T-helper 2 cell treated with Interferon-gamma antibody and Interleukin-4, amounts not matched to agents 5 μg/mL and 100 μg/mL, for 36 hours (primary cell): ENCODE results near the gene AIFM3.
"Not testable (repeated sequence)": the region's sequence is repeated elsewhere in the genome, so short reads cannot be mapped to it uniquely, and the experiment has no call there.

Experiments
- DNase-seq: peaks from one replicate; pipeline ENCODE4 v3.0.0; 2021; ENCODE audit warnings: low spot score
- H3K27ac Mint-ChIP-seq: one replicate; pipeline ENCODE4 v1.8.0; 2021; ENCODE audit warnings: mild to moderate bottlenecking, mixed read lengths
- H3K27me3 Mint-ChIP-seq: one replicate; pipeline ENCODE4 v1.8.0; 2021; ENCODE audit warnings: low read depth, mixed read lengths
- H3K36me3 Mint-ChIP-seq: one replicate; pipeline ENCODE4 v1.8.0; 2021; ENCODE audit warnings: low read depth, mixed read lengths
- H3K4me1 Mint-ChIP-seq: one replicate; pipeline ENCODE4 v1.8.0; 2021; ENCODE audit warnings: low read depth, mixed read lengths
- H3K4me3 Mint-ChIP-seq: one replicate; pipeline ENCODE4 v1.8.0; 2022; ENCODE audit warnings: mild to moderate bottlenecking, moderate library complexity, mixed read lengths
- H3K9me3 Mint-ChIP-seq: one replicate; pipeline ENCODE4 v1.8.0; 2021; ENCODE audit warnings: mixed read lengths

The AIFM3 gene

DNA sequence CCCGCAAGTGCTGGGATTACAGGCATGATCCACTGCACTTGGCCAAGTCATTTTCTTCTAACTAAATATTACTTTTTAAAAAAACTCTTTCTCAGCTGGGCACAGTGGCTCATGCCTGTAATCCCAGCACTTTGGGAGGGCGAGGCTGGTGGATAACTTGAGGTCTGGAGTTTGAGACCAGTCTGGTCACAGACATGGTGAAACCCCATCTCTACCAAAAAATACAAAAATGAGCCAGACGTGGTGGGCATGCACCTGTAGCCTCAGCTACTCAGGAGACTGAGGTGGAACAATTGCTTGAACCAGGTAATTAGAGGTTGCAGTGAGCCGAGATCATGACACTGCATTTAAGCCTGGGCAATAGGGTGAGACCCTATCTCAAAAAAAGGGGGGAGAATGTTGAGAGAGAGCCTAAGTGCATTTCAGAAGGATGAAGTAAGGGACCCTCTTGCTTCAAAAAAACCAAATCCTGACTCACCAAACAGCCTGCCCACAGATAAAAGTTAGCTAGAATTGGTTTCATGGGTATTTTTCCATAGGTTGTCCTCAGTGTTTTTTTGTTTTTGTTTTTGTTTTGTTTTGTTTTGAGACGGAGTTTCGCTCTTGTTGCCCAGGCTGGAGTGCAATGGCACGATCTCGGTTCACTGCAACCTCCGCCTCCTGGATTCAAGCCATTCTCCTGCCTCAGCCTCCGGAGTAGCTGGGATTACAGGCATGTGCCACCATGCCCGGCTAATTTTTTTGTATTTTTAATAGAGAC is 31.1 kb upstream of the AIFM3 start:
- not testable (repeated sequence) for H3K27ac Mint-ChIP-seq, H3K4me3 Mint-ChIP-seq, DNase-seq, H3K27me3 Mint-ChIP-seq, H3K9me3 Mint-ChIP-seq
- Mint-ChIP-seq H3K4me1 (peaks cover 25% of the 10 kb centered on the region), H3K36me3 (peaks cover 46% of the 10 kb centered on the region)

DNA sequence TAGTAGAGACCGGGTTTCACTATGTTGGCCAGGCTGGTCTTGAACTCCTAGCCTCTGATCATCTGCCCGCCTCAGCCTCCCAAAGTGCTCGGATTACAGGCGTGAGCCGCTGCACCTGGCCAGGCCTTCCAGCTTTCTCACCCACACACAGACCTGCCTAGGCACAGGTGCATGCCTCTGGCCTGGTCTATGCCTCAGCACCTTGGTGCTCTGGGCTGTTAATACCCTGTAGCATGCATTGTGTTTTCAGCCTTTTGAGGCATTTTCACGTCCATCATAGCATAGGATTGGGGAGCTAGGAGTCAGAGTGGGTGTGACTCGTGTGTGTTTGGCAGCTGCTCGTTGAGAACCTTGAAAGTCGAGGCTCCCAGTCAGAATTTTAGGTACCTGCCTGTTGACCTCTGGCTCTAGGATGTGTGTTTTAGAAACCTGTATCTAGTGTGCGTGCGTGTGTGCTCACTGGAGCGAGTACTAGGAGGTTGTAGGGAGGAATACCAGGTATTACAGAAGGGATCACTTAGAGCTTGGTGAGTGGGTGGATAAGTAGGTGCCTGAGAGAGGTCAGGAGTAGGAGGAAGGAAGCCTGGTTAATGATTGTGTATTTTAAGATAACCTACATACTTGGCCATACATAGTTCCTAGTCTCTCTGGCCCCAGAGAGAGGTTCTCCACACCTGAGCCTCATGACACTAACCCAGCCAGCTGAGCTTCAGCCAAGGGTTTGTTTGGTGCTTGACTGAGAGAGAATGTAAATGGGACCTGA is 29.8 kb upstream of the AIFM3 start:
- Mint-ChIP-seq H3K36me3 (peaks cover 50% of the 10 kb centered on the region), H3K4me3 (no peak overlapping the region), H3K4me1 (peaks cover 27% of the 10 kb centered on the region), H3K27me3 (no peaks in the 10 kb centered on the region), H3K9me3 (no peaks in the 10 kb centered on the region), H3K27ac (peak overlapping the region; percentile 2)
- DNase-seq = no peak

DNA sequence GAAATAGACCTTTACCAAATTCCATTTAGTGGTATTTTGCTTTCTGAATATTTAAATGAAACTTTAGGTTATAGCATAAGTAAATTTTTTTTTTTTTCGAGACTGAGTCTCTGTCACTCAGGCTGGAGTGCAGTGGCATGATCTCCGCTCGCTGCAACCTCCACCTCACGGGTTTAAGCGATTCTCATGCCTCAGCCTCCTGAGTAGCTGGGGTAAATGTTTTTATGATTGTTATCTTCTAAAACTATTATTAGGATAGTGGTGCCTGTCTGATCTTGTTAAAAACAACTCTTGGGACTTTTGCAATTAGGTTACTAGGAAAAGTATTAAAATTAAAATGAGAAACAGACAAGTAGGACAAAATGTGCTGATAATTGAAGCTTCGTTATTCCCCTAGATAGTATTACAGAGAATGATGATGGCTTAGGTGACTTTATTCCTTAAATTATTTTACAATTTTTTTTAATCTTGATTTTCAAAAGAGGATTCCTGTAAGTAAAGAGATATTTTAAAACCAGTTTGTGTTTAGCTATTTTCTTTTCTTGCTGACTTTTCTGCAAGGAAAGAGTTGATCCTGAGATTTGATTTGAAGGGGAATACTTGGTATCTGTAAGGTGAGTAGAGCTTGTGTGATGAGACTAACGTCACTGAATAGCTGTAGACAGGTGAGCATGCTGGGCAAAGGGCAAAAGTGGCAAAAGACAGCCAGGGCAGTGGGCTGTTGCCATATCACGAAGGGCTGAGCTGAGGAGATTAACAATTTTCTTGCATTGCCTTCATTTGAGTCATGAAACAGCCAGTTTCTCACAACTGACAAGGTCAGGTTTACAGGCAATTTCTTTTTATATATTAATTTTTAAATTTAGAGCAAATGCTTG is 29.0 kb upstream of the AIFM3 start:
- no peak for DNase-seq
- Mint-ChIP-seq H3K36me3 (peaks cover 52% of the 10 kb centered on the region), H3K27me3 (no peaks in the 10 kb centered on the region), H3K27ac (no peak overlapping the region), H3K9me3 (no peaks in the 10 kb centered on the region), H3K4me3 (no peak overlapping the region), H3K4me1 (peaks cover 27% of the 10 kb centered on the region)

DNA sequence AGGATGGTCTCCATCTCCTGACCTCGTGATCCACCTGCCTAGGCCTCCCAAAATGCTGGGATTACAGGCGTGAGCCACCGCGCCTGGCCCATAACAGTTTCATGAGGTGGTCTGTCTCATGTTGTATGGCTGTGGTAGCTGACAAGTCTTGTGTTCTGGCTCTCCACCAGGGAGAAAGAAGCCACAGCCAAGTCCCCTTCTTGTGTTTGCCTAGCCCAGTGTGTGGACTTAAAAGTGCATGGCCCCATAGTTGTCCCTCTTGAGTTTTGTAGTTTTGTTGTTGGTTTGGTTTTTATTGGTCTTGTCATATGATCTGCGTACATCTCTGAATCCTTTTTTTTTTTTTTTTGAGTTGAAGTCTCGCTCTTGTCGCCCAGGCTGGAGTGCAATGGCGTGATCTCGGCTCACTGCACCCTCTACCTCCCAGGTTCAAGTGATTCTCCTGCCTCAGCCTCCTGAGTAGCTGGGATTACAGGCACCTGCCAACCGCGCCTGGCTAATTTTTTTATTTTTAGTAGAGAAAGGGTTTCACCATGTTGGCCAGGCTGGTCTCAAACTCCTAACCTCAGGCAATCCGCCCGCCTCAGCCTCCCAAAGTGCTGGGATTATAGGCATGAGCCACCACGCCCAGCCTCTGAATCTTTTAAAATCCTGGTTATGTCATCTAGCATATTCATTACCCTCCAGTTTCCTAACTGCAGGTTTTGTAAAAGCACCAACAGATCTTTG is 27.4 kb upstream of the AIFM3 start:
- peaks cover 31% of the 10 kb centered on the region for H3K4me1 Mint-ChIP-seq
- not testable (repeated sequence) for H3K4me3 Mint-ChIP-seq

DNA sequence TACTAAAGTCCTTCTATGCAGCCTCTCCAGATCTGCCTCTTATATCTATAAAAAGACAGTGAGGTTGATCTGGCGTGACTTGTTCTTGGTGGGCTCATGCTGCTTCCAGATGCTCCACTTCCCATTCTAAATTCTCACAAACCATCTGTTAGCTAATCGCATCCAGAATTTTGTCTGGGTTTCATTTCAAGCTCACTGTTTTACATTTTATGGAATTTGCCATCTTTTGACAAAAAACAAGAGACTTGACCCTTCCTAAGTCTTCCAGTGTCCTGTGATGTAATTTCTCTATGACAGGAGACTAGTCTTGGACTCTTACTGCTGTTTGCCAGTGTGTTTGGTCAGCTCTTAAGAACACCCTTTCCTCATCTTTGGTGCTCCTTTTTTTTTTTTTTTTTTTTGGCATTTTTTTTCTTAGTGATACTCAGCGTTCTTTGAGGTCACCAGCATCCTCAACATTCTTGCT is 26.8 kb upstream of the AIFM3 start:
- no peaks in the 10 kb centered on the region for H3K27me3 Mint-ChIP-seq
- no peak for DNase-seq
- H3K27ac Mint-ChIP-seq = no peak overlapping the region
- H3K4me1 Mint-ChIP-seq = peaks cover 31% of the 10 kb centered on the region
- H3K36me3 Mint-ChIP-seq = peaks cover 38% of the 10 kb centered on the region
- H3K4me3 Mint-ChIP-seq = no peak overlapping the region
- H3K9me3 Mint-ChIP-seq = no peaks in the 10 kb centered on the region

More for the DNA sequence above, 27.4 kb upstream of the AIFM3 start:
- H3K36me3 Mint-ChIP-seq = peaks cover 42% of the 10 kb centered on the region
- H3K9me3 Mint-ChIP-seq, H3K27me3 Mint-ChIP-seq, H3K27ac Mint-ChIP-seq, DNase-seq: not testable (repeated sequence)

DNA sequence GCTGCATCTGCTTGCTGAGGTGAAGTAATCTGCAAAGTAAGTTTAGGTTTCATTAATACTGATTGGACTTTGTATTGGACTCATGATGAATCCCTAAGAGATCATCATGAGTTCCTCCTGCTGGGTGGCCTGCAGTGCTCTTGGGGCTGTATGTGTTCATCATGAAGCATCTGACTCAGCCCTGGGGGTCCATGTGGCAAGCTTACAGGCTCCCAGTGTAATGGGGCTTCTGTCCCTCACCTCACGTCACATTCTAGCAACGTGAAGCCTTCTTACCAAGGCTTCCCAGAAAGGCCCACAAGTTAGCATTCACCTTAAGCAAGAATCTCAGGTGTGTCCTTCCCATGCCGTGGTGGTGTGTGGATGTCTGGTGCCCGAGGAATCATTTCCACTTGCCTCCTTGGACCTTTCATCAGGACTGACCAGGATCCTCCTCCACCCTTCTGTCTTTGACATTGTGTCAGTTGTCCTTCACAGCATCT is 26.1 kb upstream of the AIFM3 start:
- DNase-seq = no peak
- H3K27me3 Mint-ChIP-seq = no peaks in the 10 kb centered on the region
- no peak overlapping the region for H3K27ac Mint-ChIP-seq
- no peaks in the 10 kb centered on the region for H3K9me3 Mint-ChIP-seq
- peaks cover 31% of the 10 kb centered on the region for H3K4me1 Mint-ChIP-seq
- peaks cover 35% of the 10 kb centered on the region for H3K36me3 Mint-ChIP-seq
- no peak overlapping the region for H3K4me3 Mint-ChIP-seq

DNA sequence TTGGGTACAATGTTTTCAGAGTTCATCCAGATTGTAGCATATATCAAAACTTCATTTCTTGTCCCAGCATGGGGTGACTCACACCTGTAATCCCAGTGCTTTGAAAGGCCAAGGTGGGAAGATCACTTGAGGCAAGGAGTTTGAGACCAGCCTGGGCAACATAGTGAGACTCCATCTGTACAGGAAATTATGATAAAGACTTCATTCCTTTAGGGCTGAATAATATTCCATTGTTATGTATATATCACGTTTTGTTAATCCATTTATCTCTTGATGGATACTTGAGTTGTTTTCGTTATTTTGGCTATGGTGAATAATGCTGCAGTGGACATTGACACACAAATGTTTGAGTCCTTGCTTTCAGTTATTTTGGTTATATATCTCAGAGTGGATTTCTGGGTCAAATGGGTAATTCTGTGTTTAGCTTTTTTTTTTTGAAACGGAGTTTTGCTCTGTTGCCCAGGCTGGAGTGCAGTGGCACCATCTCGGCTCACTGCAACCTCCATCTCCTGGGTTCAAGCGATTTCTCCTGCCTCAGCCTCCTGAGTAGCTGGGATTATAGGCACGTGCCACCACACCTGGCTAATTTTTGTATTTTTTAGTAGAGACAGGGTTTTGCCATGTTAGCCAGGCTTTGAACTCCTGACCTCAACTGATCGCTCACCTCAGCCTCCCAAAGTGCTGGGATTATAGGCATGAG is 24.7 kb upstream of the AIFM3 start:
- Mint-ChIP-seq H3K27ac (peak overlapping the region; percentile 8), H3K4me1 (peaks cover 27% of the 10 kb centered on the region), H3K36me3 (peaks cover 33% of the 10 kb centered on the region)
- H3K9me3 Mint-ChIP-seq, H3K27me3 Mint-ChIP-seq, H3K4me3 Mint-ChIP-seq, DNase-seq: not testable (repeated sequence)

DNA sequence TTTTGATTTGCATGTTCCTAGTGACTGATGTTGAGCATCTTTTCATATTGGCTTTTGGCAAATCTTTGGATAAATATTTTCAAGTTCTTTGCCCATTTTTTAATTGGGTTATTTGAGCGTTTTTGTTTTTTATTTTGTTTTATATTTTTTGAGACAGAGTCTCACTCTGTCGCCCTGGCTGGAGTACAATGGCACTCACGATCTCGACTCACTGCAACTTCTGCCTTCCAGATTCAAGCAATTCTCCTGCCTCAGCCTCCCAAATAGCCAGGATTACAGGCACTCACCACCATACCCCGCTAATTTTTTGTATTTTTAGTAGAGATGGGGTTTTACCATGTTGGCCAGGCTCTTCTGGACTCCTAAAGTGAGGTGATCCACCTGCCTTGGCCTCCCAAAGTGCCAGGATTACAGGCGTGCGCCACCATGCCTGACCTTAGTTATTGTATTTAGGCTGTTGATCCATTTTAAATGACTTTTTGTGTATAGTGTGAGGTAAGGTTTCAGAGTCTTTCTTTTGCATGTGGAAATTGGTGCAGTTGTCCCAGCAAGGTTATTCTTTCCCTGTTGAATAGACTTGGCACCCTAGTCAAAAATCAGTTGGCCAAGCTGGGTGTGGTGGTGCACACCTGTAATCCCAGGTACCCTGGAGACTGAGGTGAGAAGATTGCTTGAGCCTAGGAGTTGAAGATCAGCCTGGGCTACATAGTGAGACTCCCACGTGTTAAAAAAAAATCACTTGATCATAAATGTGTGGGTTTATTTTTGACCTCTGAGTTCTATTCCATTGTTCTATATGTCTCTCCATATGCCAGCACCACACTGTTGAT is 23.7 kb upstream of the AIFM3 start:
- H3K27ac Mint-ChIP-seq = no peak overlapping the region
- DNase-seq = no peak
- H3K4me1 Mint-ChIP-seq = peaks cover 30% of the 10 kb centered on the region
- H3K4me3 Mint-ChIP-seq = no peak overlapping the region
- no peaks in the 10 kb centered on the region for H3K9me3 Mint-ChIP-seq
- no peaks in the 10 kb centered on the region for H3K27me3 Mint-ChIP-seq
- H3K36me3 Mint-ChIP-seq = peaks cover 25% of the 10 kb centered on the region

DNA sequence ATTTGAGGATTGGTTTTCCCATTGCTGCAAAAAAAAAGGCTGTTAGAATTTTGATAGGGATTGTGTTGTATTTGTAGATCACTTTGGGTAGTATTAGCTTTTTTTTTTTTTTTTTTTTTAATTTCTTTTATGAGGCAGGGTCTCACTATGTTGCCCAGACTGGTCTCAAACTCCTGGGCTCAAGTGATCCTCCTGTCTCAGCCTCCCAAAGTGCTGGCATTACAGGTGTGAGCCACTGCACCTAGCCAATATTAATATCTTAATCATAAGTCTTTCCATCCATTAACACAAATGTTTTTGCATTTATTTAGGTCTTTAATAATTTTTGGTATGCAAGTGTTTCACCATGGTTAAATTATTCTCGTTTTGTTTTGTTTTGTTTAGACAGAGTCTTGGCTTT is 23.0 kb upstream of the AIFM3 start:
- Mint-ChIP-seq H3K27ac (no peak overlapping the region), H3K27me3 (no peaks in the 10 kb centered on the region), H3K36me3 (peaks cover 20% of the 10 kb centered on the region), H3K4me1 (peaks cover 26% of the 10 kb centered on the region), H3K4me3 (no peak overlapping the region), H3K9me3 (no peaks in the 10 kb centered on the region)
- no peak for DNase-seq

DNA sequence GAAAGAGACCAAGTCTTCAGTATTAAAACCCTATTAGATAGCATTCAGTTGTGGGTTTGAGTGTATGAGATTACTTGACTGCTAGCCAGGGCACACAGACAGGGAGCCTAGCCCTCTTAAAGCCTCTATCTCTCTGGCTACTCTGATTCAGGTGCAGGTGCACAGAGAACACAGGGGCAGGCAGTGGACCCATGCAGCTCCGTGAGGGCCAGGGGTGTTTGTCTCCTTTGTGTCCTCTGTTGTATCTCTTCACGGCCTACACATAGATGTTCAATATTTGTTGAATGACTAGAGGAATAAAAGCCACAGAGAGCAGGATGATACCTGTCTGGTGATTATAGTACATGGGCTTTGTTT is 21.5 kb upstream of the AIFM3 start:
- Mint-ChIP-seq H3K36me3 (peaks cover 22% of the 10 kb centered on the region), H3K27ac (no peak overlapping the region), H3K4me3 (no peak overlapping the region), H3K9me3 (no peaks in the 10 kb centered on the region), H3K4me1 (peaks cover 26% of the 10 kb centered on the region), H3K27me3 (no peaks in the 10 kb centered on the region)
- no peak for DNase-seq

DNA sequence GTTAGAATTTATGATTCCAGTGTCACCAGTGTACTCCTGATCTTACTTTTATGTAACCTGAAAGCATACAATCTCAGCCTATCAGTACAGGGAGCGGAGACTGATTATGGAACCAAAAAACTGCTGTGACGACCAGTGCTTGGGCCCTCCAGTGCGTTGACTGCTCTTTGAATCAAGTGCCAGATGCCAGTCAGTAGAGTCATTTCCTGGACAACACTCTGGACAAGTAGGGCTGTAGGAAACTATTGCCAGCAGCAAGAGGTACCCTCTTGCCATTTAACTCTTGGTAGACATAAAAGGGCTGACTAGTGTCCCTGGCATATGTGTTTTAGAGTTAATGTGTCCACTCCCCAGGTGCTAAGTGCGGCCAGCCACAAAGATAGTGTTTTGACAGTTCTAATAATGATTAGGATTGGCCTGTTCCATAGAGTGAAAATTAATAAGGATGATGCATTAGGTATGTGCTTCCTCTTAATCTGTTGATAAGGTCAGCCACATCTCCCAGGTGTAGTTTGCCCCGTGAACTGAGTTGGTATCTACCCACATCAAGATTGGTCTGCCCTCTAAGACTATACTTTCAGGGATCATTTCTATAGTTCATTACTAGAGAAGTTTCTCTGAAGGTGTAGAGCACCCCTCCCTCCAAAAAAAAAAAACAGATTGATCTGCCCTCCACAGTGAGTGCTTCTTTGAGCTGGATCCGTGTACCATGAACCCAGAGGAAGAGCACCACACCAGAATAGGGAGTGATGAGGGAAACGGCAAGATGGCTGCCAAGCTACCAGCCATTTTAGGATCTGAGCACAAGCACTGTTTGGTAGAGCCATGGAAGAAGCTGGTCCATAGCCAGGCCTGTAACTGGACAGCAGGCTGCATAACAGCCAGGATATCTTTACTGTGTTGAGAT is 20.7 kb upstream of the AIFM3 start:
- Mint-ChIP-seq H3K4me1 (peaks cover 22% of the 10 kb centered on the region), H3K4me3 (no peak overlapping the region), H3K27ac (no peak overlapping the region), H3K27me3 (no peaks in the 10 kb centered on the region), H3K9me3 (no peaks in the 10 kb centered on the region), H3K36me3 (peaks cover 27% of the 10 kb centered on the region)
- DNase-seq = no peak
